ENCODE measurements around the gene TERF2IP. TPM values are rescaled to one million over a fixed set of nuclear protein-coding genes. Genes with fewer than 3 reads are reported as not detected.

TERF2IP gene
- total RNA-seq, 1 donor from 2014 or later, result 44.8 TPM

GRCh38 chr16:75658175-75658574 is 10.6 kb downstream of the TERF2IP start:
- TF ChIP-seq, protein P1, sequence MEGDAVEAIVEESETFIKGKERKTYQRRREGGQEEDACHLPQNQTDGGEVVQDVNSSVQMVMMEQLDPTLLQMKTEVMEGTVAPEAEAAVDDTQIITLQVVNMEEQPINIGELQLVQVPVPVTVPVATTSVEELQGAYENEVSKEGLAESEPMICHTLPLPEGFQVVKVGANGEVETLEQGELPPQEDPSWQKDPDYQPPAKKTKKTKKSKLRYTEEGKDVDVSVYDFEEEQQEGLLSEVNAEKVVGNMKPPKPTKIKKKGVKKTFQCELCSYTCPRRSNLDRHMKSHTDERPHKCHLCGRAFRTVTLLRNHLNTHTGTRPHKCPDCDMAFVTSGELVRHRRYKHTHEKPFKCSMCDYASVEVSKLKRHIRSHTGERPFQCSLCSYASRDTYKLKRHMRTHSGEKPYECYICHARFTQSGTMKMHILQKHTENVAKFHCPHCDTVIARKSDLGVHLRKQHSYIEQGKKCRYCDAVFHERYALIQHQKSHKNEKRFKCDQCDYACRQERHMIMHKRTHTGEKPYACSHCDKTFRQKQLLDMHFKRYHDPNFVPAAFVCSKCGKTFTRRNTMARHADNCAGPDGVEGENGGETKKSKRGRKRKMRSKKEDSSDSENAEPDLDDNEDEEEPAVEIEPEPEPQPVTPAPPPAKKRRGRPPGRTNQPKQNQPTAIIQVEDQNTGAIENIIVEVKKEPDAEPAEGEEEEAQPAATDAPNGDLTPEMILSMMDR (conservative IDR thresholded peaks at IDR 0.05), result no peak
- DNase-seq (ENCODE audit: extremely low spot score, unreplicated experiment), result no peak
- Mint-ChIP-seq H3K27ac (no peak overlapping the region), H3K36me3 (peaks cover 27% of the 10 kb centered on the region), H3K9me3 (no peaks in the 10 kb centered on the region), H3K27me3 (no peaks in the 10 kb centered on the region), H3K4me3 (no peak overlapping the region), H3K4me1 (ENCODE audit: unreplicated experiment) (no peaks in the 10 kb centered on the region)

DNA sequence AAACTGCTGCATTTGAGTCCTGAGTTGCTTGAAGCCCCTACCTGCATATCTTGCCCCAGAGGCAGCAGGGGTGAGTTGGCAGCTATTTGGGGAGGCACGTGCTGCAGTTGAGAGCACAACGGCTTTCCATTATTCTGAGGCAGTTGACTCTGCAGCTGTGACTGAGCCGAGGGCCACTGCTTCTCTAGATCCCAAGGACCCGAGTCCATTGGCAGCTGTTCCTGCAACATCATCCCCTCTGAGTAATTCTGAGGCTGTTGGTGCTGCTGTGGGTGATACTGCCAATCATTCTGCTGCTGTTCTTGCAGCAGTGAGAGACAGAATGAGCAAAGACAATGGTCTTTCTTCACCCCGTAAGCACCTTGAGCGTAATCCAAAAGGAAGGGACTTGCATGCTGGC is 12.7 kb downstream of the TERF2IP start:
- Mint-ChIP-seq H3K27ac (no peak overlapping the region), H3K27me3 (no peaks in the 10 kb centered on the region), H3K9me3 (no peaks in the 10 kb centered on the region), H3K36me3 (peaks cover 23% of the 10 kb centered on the region), H3K4me1 (ENCODE audit: unreplicated experiment) (no peaks in the 10 kb centered on the region), H3K4me3 (no peak overlapping the region)
- DNase-seq (ENCODE audit: extremely low spot score, unreplicated experiment), result no peak
- TF ChIP-seq, protein P1 (conservative IDR thresholded peaks at IDR 0.05), result no peak

DNA sequence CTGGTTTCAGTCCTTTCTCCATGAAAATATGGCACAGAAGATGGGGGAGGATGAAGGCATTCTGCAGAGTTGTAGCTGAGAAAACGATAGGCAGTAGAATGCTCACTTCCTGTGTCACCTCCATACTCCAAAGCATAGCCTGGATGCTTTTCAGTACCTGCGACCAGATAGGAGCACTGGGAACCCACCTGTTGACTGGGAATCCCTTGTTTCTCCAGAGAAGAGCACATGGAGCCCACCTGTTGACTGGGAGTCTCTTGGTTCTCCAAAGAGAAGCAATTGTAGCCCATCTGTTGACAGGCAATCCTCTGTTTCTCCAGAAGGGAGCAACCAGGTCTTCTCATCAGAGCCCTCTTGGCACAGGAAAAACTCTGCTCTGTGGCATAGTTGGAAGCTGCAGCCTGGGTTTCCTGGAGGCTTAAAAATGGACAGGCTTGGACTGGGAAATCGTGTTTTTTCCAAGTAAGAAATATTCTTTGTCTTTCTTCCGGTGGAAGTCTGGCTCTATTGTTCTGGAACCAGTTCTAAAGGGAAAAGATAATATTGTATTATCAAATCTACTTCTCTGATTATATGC is 13.2 kb downstream of the TERF2IP start:
- Mint-ChIP-seq H3K4me1 (ENCODE audit: unreplicated experiment) (no peaks in the 10 kb centered on the region), H3K9me3 (peaks cover 1% of the 10 kb centered on the region), H3K27me3 (no peaks in the 10 kb centered on the region), H3K36me3 (peaks cover 21% of the 10 kb centered on the region), H3K27ac (no peak overlapping the region), H3K4me3 (no peak overlapping the region)
- TF ChIP-seq, protein P1 (conservative IDR thresholded peaks at IDR 0.05), result no peak
- no peak for DNase-seq (ENCODE audit: extremely low spot score, unreplicated experiment)

DNA sequence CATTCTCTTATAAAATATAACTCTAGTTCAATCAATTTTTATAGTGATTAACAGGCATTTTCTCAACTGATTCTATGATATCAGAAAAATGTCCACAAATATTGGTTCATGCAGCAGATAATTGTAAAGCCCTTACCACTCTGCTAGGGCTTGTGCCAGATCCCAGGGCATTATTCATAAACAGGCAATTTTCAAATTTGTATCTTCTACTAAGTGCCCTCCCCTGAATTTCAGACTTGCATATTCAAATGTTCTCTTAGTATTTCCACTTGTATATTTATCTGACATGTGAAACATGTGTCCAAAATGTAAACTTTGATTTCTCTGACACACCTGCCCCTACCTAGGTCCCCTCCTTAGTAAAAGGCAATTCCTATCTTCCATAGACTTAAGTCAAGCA is 19.9 kb downstream of the TERF2IP start:
- Mint-ChIP-seq H3K4me3 (no peak overlapping the region), H3K27me3 (no peaks in the 10 kb centered on the region), H3K9me3 (peaks cover 4% of the 10 kb centered on the region), H3K4me1 (ENCODE audit: unreplicated experiment) (no peaks in the 10 kb centered on the region), H3K36me3 (no peaks in the 10 kb centered on the region), H3K27ac (no peak overlapping the region)
- no peak for DNase-seq (ENCODE audit: extremely low spot score, unreplicated experiment)
- TF ChIP-seq, protein P1 (conservative IDR thresholded peaks at IDR 0.05), result no peak

- Mint-ChIP-seq H3K9me3 (no peaks in the 10 kb centered on the region), H3K27ac (no peak within 1 kb of the TSS), H3K4me3 (no peak within 1 kb of the TSS), H3K4me1 (ENCODE audit: unreplicated experiment) (no peaks in the 10 kb centered on the region), H3K27me3 (no peaks in the 10 kb centered on the region), H3K36me3 (peaks cover under 1% of the 10 kb centered on the region)
- no peak for DNase-seq (ENCODE audit: extremely low spot score, unreplicated experiment)
- TF ChIP-seq, protein P1 (conservative IDR thresholded peaks at IDR 0.05), result no peak
Measured at GRCh38 chr16:75676909-75677308, 29.3 kb downstream of the TERF2IP start, which contains the start of gene CPHXL2. Gene CPHXL2, minus strand, starts transcription at chr16:75677009. Its CDS starts 10 bp downstream, at chr16:75676999.
